Loucy (cell line): Measurements from ENCODE around the gene TSPAN9.

Experiments used
- H2AFZ ChIP-seq: fragments of 200-600 bp; sonication (generic); 2 replicates; pipeline ENCODE4 v1.6.0; 2016; ENCODE audit warnings: antibody characterized with exemption, mild to moderate bottlenecking, low read length, moderate library complexity
- H3F3A ChIP-seq: fragments of 200-600 bp; 2 replicates; pipeline ENCODE4 v1.6.0; 2016; ENCODE audit warnings: antibody characterized with exemption, low read depth, mild to moderate bottlenecking
- H3K27me3 ChIP-seq: fragments of 200-600 bp; sonication (generic); 2 replicates; pipeline ENCODE4 v1.6.1; 2014; ENCODE audit warnings: low read length, mild to moderate bottlenecking; ENCODE audit not compliant: insufficient read depth, poor library complexity, severe bottlenecking
- H3K36me3 ChIP-seq: fragments of 200-600 bp; sonication (generic); 2 replicates; pipeline ENCODE4 v1.6.1; 2016; ENCODE audit warnings: low read length; ENCODE audit not compliant: insufficient read depth
- H3K4me1 ChIP-seq: fragments of 200-600 bp; sonication (generic); 2 replicates; pipeline ENCODE4 v1.5.1; 2014; ENCODE audit warnings: low read length, mild to moderate bottlenecking; ENCODE audit not compliant: insufficient read depth, poor library complexity, severe bottlenecking
- H3K4me2 ChIP-seq: fragments of 200-600 bp; sonication (generic); 2 replicates; pipeline ENCODE4 v1.6.0; 2014; ENCODE audit warnings: antibody characterized with exemption, low read length, low read depth, mild to moderate bottlenecking; ENCODE audit not compliant: poor library complexity, severe bottlenecking
- H3K4me3 ChIP-seq: fragments of 200-600 bp; sonication (generic); 2 replicates; pipeline ENCODE4 v1.5.1; 2014; ENCODE audit warnings: low read length, mild to moderate bottlenecking, mixed read lengths; ENCODE audit not compliant: poor library complexity, severe bottlenecking
- H3K79me2 ChIP-seq: fragments of 200-600 bp; sonication (generic); 2 replicates; pipeline ENCODE4 v1.6.1; 2014; ENCODE audit warnings: low read length; ENCODE audit not compliant: insufficient read depth
- H3K9ac ChIP-seq: fragments of 200-600 bp; sonication (generic); 2 replicates; pipeline ENCODE4 v1.6.0; 2014; ENCODE audit warnings: mild to moderate bottlenecking, low read depth, low read length, moderate library complexity; ENCODE audit not compliant: poor library complexity, severe bottlenecking
- H3K9me2 ChIP-seq: fragments of 200-600 bp; sonication (generic); replicated peaks from 2 replicates; pipeline ENCODE4 v1.6.1; 2016; ENCODE audit warnings: low read depth, low read length, mixed read lengths
- H3K9me3 ChIP-seq: fragments of 200-600 bp; sonication (generic); 2 replicates; pipeline ENCODE4 v1.6.1; 2014; ENCODE audit warnings: mild to moderate bottlenecking, antibody characterized with exemption, low read length, low read depth; ENCODE audit not compliant: insufficient read depth
- H4K20me1 ChIP-seq: fragments of 200-600 bp; sonication (generic); 2 replicates; pipeline ENCODE4 v1.6.0; 2014; ENCODE audit warnings: antibody characterized with exemption, low read length, mild to moderate bottlenecking; ENCODE audit not compliant: insufficient read depth, poor library complexity, severe bottlenecking
- EZH2phosphoT487 ChIP-seq: fragments of 200-600 bp; IDR thresholded peaks from 2 replicates; pipeline ENCODE4 v1.6.1; 2018; ENCODE audit warnings: antibody characterized with exemption, mild to moderate bottlenecking, moderate library complexity, borderline replicate concordance
- TF ChIP-seq, protein P1 (sequence below): fragments of 200-600 bp; sonication (generic); conservative IDR thresholded peaks from 2 replicates; pipeline ENCODE4 v1.5.1; 2014; ENCODE audit warnings: mild to moderate bottlenecking, antibody characterized with exemption, low read length

Gene TSPAN9

DNA sequence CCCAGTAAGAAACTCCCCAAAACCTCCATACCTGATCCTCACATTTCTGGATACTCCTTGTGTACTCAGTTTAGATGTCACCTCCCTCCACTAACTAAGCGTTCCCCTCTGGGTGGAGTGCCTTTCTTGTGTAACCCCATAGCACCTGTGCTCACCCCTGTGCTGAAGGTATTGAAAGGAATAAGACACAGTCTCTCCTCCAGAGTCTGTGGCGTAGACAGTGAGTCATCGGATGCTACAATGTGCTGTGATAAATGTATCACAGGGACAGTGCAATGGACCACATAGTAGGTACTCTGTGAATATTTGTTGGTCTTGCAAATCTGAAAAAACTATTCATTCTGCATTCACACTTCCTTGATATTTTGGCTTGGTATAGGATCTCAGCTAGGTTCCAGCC is 30.8 kb downstream of the TSPAN9 start:
- H3K27me3 ChIP-seq: no peaks in the 10 kb centered on the region
- H3K79me2 ChIP-seq: no peaks in the 10 kb centered on the region
- H2AFZ ChIP-seq: no peak overlapping the region
- H3K9me3 ChIP-seq: no peaks in the 10 kb centered on the region
- no peak for TF ChIP-seq EZH2phosphoT487
- TF ChIP-seq, protein P1, sequence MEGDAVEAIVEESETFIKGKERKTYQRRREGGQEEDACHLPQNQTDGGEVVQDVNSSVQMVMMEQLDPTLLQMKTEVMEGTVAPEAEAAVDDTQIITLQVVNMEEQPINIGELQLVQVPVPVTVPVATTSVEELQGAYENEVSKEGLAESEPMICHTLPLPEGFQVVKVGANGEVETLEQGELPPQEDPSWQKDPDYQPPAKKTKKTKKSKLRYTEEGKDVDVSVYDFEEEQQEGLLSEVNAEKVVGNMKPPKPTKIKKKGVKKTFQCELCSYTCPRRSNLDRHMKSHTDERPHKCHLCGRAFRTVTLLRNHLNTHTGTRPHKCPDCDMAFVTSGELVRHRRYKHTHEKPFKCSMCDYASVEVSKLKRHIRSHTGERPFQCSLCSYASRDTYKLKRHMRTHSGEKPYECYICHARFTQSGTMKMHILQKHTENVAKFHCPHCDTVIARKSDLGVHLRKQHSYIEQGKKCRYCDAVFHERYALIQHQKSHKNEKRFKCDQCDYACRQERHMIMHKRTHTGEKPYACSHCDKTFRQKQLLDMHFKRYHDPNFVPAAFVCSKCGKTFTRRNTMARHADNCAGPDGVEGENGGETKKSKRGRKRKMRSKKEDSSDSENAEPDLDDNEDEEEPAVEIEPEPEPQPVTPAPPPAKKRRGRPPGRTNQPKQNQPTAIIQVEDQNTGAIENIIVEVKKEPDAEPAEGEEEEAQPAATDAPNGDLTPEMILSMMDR: no peak
- no peak overlapping the region for H3K9ac ChIP-seq
- no peaks in the 10 kb centered on the region for H4K20me1 ChIP-seq
- H3K9me2 ChIP-seq: no peaks in the 10 kb centered on the region
- no peaks in the 10 kb centered on the region for H3K36me3 ChIP-seq
- H3K4me2 ChIP-seq: no peak overlapping the region
- H3K4me1 ChIP-seq: no peaks in the 10 kb centered on the region
- no peak overlapping the region for H3K4me3 ChIP-seq
- no peaks in the 10 kb centered on the region for H3F3A ChIP-seq

DNA sequence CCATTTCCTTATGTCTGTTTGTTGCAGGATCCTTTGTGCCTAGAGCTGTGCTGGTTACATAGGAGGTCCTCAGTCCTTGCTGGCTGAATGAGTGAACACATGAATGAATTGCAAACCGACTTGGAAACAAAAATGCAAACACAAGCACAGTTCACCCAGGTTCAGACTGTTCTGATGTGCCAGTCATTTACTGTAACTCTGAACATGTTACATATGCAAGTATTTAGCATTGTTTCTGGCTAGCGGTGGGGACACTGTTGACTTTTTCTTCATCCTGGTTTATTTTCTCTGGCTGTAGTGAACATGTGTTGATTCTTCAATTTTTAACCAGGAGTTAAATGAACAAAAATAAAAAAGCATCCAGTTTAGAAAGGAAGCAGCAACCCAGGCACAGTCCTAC is 33.4 kb downstream of the TSPAN9 start:
- no peak for TF ChIP-seq EZH2phosphoT487
- TF ChIP-seq, protein P1: no peak
- no peaks in the 10 kb centered on the region for H3K36me3 ChIP-seq
- H3K27me3 ChIP-seq: no peaks in the 10 kb centered on the region

DNA sequence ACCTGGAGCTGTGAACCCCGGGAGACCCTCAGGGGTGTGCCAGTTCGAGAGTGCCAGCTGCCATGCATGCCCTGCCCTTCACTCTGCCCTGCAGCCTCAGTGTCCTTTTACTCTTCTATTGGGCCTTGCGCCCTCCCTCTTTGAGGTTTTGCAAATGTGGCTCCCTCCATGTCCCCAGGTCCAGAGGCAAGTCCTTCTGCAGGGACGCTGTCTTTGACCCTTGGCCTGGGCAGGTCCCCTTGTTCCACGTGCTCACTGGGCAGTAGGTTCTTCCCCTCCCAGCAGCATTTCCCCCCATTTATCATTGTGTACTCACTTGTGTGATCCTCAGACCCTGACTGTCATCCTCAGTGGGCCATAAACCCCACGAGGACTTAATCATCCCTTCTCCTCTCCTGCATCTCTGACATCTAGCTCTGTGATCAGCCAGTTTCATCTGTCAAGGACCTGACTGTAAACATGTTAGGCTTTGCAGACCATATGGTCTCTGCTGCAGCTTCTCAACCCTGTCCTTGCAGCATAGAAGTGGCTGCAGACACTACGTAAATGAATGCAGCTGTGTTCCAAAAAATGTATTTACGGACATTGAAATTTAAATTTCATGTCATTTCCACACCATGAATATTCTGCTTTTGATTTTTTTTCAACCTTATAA is 36.6 kb downstream of the TSPAN9 start:
- H3F3A ChIP-seq: no peaks in the 10 kb centered on the region
- H3K4me1 ChIP-seq: no peaks in the 10 kb centered on the region
- no peaks in the 10 kb centered on the region for H3K27me3 ChIP-seq
- TF ChIP-seq, protein P1: no peak
- TF ChIP-seq EZH2phosphoT487: no peak
- H3K9me3 ChIP-seq: no peaks in the 10 kb centered on the region
- no peaks in the 10 kb centered on the region for H3K9me2 ChIP-seq
- no peak overlapping the region for H3K4me2 ChIP-seq
- no peak overlapping the region for H2AFZ ChIP-seq
- no peak overlapping the region for H3K4me3 ChIP-seq
- no peaks in the 10 kb centered on the region for H3K36me3 ChIP-seq
- no peak overlapping the region for H3K9ac ChIP-seq
- H4K20me1 ChIP-seq: no peaks in the 10 kb centered on the region
- no peaks in the 10 kb centered on the region for H3K79me2 ChIP-seq

More for the DNA sequence above, 33.4 kb downstream of the TSPAN9 start:
- no peak overlapping the region for H2AFZ ChIP-seq
- no peaks in the 10 kb centered on the region for H3K9me3 ChIP-seq
- H3F3A ChIP-seq: no peaks in the 10 kb centered on the region
- no peaks in the 10 kb centered on the region for H3K4me1 ChIP-seq
- H4K20me1 ChIP-seq: no peaks in the 10 kb centered on the region
- no peaks in the 10 kb centered on the region for H3K79me2 ChIP-seq
- no peak overlapping the region for H3K4me2 ChIP-seq
- H3K9ac ChIP-seq: no peak overlapping the region
- no peaks in the 10 kb centered on the region for H3K9me2 ChIP-seq
- H3K4me3 ChIP-seq: no peak overlapping the region
